Kidney tubule cell (primary cell): ENCODE data around the gene IL17RE.
A peak's percentile ranks its signal among the peaks of the same experiment; 100 is the strongest.
"Not testable (repeated sequence)": the region's sequence is repeated elsewhere in the genome, so short reads cannot be mapped to it uniquely, and the experiment has no call there.

Experiments used
- DNase-seq: peaks from one replicate; pipeline ENCODE4 v3.0.0-alpha.2; 2018; ENCODE audit warnings: low spot score

IL17RE gene, protein sequence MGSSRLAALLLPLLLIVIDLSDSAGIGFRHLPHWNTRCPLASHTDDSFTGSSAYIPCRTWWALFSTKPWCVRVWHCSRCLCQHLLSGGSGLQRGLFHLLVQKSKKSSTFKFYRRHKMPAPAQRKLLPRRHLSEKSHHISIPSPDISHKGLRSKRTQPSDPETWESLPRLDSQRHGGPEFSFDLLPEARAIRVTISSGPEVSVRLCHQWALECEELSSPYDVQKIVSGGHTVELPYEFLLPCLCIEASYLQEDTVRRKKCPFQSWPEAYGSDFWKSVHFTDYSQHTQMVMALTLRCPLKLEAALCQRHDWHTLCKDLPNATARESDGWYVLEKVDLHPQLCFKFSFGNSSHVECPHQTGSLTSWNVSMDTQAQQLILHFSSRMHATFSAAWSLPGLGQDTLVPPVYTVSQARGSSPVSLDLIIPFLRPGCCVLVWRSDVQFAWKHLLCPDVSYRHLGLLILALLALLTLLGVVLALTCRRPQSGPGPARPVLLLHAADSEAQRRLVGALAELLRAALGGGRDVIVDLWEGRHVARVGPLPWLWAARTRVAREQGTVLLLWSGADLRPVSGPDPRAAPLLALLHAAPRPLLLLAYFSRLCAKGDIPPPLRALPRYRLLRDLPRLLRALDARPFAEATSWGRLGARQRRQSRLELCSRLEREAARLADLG

DNA sequence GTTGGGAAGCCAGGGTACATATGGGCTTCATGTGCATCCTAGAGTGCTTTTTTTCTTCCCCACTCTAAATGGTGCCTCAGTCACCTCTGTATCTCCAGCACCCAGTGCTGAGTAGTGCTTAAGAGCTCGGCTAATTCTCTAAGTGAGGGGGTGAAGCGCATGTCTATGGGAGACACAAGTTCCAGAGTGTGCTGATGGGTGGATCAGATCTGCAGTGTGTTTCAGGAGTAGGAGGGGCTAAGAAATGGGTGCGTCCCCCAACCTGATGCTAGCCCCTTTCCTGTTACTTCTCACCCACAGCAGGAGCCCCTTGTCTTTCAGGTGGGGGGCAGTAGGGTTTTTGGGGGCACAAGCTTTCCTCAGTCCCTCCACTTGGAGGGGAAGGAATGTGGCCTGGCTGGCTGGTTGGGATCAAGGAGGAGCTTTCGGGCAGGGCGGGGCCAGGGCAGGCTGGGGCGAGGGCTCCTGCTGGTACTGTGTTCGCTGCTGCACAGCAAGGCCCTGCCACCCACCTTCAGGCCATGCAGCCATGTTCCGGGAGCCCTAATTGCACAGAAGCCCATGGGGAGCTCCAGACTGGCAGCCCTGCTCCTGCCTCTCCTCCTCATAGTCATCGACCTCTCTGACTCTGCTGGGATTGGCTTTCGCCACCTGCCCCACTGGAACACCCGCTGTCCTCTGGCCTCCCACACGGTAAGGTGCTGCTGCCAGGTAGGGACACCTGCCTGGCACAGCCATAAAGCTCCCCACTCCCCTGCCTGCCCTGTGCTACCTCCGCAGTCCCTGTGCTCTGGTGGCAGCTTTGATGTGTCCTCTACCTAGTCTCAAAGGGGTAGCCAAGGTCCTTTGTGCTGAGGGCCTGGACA, at the start of gene IL17RE:
IL17RE (plus strand) TSS at position 477 of the 866 bp plus-strand sequence; CDS start at position 562, 85 bp downstream.
- DNase-seq: no peak

DNA sequence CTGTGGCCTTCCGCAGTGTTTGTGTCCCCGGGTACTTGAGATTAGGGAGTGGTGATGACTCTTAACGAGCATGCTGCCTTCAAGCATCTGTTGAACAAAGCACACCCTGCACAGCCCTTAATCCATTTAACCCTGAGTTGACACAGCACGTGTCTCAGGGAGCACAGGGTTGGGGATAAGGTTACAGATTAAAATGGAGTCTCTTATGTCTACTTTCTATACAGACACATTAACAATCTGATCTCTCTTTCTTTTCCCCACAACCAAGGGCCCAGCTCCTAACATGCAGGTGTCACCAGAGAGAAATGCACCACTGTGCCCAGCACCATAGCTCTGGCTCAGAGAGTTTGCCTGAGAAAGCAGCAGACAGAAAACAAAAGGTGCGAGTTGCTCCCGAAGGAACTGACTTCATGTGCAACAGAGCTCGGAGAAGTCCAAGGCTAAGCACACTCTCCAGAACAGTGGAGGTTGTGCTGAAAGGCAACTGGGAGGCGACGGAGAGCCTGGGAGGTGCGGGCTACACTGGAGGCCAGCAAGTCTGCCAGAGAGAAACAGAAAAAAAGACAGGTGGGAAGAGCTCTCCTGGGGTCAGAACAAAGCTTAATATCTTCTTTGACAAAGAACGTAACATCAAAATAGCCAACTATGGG, 48.2 kb upstream of the IL17RE start:
- DNase-seq: not testable (repeated sequence)

DNA sequence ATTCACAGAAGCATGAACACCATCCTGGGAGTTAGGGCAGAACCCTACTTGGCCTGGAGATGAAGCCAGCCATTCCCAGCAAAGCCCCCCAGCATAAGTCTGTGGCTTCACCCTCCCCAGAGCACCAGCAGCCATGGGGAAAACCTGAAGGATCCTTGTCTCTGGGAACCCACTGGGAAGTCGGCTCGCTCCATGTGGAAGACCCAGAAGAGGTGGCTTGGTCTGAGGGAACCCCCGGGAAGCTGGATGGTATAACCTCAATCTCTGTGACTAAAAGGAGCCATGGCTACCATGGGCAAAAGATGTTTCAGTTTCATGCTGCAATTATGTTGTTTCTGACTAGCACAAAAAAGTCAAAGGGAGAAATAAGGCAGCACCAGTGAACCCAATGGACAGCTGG, 47.1 kb upstream of the IL17RE start:
- DNase-seq: no peak

DNA sequence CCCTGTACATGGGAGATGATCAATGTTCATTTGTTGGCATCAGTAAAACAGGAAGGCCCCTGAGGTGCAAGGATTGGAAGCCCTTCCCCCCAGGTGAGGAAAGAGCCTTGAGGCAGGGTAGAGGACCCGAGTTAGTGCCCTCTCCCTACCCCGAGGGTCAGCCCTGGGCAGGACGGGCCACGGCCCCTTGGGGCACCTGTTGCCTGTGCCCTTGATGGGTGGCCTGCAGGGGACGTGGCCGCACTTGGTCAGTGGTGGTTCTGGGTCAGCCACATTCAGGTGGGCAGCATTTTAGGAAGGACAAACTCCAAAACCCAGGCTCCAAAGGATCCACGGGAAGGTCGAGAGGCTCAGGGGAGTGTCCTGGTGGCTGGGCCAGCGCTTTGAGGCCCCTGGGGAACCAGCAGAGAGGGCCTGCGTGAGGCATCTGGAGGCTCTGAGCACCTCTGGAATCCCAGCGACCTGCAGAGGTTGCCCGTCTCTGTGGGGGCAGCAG, 43.1 kb upstream of the IL17RE start:
- DNase-seq: no peak

DNA sequence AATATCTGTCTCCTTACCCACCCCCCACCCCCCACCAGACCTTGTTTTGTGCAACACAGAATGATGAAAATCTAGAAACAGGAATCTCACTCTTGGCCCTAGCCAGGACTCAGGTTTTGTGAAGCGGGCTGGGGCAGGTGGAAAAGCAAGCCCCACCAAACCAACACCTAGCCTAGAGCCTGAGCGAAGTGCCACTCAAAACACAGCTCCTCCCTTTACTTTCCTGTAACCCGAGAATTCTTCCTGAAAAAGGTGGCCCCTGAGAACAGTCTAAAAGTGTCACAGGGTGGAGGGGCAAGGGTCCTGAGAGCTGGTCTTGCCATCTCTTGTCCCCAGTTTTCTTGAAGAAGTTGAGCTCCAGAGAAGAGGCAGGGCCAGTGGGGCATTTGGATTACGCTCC, 41.4 kb upstream of the IL17RE start:
- no peak for DNase-seq

DNA sequence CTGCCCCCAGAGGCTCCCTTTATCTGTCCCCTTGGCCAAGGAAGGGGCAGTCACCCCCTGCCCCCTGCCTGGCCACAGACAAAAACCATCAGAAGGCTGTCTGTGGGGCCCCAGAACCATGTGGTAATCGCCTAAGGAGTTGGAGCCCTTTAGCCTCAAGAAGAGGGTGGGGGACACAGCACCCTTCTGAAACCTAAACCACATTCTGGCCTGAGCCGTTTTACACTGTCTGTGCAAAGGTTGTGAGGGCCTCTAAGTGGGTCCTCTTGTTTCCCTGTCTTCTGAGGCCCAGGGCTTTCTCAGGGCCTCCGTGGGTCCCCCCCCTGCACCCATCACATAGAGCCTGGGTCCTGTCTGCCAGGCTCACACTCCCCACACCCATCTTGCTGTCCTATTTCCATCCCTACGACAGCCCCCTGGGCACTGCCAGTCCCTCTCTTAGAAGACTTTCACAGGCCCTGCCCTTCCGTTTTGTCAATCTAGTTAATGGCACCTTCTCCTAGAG, 41.0 kb upstream of the IL17RE start:
- no peak for DNase-seq

DNA sequence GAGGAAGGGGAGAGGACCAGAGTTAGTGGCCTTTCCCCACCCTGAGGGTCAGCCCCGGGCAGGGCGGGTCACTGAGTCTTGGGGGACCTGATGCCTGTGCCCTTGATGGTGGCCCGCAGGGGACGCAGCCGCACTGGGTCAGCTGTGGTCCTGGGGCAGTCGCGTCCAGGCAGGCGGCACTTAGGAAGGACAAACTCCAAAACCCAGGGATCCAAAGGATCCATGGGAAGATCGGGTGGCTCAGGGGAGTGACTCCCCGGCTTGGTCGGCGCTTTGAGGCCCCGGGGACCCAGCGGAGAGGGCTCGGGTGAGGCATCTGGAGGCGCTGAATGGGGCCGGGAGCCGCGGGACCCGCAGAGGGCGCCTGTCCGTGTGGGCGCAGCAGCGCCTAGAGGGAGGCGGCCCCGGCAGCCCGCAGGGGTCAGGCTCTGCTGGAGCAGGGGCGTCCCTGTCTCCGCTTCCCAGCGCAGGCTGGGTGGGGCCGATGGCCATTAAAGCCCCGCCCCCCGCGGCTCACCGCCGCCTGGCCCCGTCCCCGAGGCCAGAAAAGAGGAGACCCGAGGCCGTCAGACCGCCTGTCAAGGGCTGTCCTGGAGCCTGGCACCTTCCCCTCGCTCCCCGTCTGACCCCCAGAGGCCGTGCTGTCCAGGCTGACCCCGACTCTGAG, 40.1 kb upstream of the IL17RE start:
- DNase-seq: peak; percentile 39

DNA sequence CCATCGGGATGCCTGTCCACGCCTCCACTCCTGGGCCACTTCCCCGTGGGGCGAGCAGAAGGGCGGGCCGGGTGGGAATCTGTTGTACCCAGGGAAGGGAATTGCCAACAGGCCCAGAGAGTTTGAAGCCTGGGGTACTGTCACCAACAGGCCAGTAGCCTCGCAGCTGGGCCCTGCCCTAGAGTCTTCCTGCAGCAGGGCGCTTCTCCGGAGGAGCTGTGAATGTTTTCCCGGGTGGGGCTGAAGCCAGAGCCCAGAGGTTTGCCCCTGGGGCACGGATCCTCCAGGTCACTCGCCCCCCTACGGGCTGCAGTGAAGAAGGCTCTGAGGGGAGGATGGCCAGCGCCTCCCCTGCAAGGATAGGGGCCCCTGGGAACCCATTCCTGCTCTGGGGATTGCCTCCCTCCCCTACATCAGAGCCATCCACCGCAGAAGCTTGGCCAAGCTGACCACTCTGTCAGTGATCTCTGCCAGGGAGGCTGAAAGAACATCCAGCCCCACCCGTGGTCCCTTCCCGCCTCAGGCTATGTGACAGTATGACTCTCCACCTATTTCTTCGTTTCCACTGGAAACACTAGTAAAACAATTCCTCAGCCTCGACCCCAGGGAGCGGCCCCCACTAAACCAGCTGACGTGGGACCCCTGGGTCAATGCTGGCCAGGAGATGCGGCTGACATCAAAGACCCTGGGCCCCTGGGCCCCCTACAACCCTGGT, 39.4 kb upstream of the IL17RE start:
- no peak for DNase-seq

DNA sequence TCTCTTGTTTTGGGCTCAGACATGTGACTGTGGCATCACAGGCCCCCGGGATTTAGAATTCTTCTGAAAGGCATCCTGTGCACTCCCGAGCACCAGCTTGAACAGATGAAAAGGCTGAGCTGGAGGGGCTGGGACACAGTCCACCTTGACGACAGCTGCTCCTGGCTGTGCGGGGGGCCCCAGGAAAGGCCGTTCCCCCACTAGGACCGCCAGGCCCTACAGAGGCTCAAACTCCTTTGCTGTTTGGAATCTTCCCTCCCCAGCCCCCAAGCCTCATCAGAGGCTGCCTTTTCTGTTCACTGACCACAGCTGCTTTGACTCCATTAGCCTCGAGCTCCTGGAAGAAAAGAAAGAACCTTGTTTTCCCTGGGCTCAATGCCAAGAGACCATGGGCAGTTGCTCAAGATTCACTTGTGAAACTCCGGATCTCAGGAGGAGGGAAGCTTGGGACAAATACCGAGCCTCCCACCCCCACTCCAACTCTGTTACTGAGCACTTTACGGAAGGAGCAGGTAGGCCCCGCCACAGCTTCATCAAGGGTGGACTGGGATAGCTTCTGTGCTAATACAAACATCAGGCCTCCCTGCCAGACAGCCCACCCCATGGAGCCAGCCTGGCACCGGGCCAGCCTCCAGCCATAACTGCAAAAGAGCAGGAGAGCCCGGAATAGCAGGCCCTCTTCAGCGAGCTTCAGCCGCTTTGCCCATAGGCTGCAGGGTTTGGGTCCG, 38.3 kb upstream of the IL17RE start:
- DNase-seq: peak; percentile 66

DNA sequence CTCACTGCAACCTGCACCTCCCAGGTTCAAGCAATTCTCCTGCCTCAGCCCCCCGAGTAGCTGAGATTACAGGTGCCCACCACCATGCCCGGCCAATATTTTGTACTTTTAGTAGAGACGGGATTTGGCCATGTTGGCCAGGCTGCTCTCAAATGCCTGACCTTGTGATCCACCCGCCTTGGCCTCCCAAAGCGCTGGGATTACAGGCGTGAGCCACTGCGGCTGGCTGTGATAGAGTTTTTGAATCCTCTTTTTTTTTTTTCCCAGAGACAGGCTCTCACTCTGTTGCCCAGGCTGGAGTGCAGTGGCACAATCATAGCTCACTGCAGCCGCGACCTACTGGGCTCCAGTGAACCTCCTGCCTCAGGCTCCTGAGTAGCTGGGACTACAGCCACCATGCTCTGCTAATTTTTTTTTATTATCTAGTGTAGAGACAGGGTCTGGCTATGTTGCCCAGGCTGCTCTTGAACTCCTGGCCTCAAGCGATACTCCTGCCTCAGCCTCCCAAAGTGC, 37.5 kb upstream of the IL17RE start:
- not testable (repeated sequence) for DNase-seq

DNA sequence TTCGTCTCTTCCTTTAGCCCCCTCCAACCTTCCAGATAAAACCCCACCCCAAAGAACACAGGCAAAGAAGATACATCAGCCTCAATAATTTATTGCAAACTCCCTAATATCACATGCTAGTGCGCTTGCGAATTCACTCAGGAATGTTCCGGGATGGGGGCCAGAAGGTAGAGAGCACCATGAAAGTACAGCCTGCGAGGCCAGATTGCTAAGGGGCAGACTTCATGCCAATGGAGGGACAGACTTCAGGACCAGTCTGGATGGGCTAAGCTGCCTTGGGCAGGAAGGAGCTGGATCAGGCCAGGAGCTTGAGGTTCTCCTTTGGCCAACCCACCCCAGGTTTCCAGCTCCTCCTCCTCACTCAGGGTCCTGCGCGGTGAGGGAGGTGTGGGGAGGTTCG, 36.0 kb upstream of the IL17RE start:
- DNase-seq: no peak

DNA sequence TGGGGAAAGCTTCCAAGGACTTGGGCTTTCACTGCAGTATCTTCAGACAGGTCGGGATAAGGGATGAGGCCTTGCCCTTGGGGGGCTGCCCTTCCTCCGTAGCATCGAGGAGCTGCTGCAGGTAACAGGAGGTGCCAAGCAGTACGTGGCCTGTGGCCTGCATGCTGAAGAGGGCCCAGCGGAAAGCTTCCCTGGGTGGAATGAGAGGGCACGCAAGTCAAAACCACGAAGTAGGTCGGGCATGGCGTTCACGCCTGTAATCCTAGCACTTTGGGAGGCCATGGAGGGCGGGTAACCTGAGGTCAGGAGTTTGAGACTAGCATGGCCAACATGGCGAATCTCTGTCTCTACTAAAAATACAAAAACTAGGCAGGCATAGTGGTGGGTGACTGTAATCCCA, 35.5 kb upstream of the IL17RE start:
- no peak for DNase-seq

DNA sequence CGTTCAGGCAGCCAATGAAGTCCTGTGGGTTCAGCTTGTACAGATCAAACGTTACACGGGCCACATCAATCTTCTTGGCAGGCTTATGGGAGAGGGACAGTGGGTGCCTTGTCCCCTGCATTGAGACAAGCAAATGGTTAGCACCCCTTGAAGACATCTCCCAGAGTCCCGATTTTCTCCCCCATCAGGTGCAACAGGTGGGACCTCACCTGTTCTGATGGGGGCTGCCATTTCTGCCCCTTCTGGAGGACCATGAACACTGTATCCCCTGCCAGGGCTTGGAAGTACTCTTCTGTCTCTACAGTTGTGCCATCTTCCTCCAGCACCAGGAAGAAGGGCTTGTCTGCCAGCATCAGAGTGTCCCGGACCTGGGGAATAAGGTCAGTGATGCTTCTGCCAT, 32.7 kb upstream of the IL17RE start:
- no peak for DNase-seq

DNA sequence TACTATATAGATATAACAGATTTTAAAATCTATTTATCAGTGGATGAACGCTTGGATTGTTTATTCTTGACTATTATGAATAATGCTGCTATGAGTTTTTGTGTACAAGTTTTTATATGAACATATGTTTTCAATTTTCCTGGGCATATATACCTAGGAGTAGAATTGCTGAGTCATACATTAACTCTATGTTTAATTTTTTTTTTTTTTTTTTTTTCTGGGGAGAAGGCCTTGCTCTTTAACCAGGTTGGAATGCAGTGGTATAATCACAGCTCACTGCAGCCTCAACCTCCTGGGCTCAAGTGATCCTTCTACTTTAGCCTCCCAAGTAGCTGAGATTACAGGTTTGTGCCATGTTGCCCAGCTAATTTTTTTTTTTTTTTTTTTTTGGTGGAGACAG, 31.7 kb upstream of the IL17RE start:
- DNase-seq: peak; percentile 45

DNA sequence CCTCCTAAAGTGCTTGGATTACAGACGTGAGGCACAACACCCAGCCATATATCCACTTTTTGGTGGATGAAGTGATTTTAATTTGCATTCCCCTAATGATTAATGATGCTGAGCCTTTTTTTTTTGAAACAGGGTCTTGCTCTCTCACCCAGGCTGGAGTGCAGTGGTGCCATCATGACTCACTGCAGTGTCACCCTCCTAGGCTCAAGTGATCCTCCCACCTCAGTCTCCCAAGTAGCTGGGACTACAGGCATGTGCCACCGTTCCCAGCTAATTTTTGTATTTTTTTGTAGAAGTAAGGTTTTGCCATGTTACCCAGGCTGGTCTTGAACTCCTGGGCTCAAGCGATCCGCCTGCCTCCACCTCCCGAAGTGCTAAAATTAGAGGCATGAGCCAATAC, 30.6 kb upstream of the IL17RE start:
- peak; percentile 36 for DNase-seq

DNA sequence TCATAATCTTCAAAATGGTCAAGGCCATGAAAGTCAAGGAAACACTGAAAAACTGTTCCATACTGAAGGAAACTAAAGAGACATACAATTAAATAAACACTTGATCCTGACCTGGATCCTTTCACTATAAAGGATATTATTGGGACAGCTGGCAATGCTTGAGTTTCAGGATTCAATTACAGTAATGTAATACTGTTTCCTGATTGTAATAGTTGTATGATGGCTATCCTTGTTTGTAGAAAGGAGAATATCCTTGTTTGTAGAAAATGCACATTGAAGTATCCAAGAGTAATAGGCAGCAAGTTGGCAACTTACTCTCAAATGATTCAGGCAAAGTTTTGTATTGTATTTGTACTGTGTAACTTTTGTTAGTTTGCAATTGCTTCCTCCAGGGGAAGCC, 27.2 kb upstream of the IL17RE start:
- no peak for DNase-seq

DNA sequence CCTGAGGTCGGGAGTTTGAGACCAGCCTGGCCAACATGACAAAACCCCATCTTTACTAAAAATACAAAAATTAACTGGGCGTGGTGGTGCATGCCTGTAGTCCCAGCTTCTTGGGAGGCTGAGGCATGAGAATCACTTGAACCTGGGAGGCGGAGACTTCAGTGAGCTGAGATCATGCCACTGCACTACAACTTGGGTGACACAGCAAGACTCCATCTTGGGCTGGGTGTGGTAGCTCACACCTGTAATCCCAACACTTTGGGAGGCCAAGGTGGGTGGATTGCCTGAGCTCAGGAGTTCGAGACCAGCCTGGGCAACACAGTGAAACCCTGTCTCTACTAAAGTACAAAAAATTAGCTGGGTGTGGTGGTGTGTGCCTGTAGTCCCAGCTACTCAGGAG, 26.4 kb upstream of the IL17RE start:
- DNase-seq: not testable (repeated sequence)

DNA sequence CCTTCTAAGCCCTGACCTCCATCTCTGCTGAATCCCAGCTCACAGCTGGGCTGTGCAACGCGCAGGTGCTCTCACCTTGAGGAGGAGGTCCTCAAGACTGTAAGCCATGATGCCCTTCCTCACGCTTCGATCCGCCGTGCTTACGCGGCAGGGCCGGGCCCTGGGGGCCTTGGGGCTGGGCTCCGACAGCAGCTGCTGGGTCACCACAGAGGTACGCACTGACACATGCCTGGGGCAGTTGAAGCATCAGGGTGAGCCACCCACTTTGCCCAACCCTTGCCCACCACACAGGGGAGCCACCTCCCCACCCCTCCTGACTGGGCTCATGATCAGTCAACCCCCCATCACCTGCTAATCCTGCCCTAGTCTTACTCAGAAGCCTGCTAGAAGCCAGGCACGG, 25.7 kb upstream of the IL17RE start:
- no peak for DNase-seq

DNA sequence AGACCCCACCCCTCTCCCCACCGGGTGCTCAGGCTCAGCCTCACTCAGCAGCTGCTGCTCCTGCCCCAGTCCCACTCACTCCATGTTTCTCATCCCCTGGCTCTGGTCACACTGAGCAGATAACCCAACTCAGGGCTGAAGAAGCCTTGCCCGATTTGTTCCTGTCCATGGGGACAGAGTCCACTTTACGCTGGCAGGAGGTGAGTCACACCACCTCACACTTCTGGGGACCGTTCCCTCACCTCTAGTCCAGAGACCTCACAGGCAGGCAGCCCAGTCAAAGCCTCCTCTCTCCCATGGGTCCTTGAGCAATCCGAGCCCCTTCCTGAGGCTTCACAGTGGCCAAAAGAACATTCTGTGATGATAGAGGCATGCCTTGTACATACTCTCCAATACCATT, 23.9 kb upstream of the IL17RE start:
- no peak for DNase-seq
